GM18907 (cell line): ENCODE data around the gene MLPH.

Experiments used
- ATAC-seq: cut with Tn5 transposase; IDR thresholded peaks from one replicate; pipeline ENCODE4 v1.9.1; 2021; ENCODE audit warnings: mild to moderate bottlenecking, moderate library complexity; ENCODE audit not compliant: unreplicated experiment

The MLPH gene

DNA sequence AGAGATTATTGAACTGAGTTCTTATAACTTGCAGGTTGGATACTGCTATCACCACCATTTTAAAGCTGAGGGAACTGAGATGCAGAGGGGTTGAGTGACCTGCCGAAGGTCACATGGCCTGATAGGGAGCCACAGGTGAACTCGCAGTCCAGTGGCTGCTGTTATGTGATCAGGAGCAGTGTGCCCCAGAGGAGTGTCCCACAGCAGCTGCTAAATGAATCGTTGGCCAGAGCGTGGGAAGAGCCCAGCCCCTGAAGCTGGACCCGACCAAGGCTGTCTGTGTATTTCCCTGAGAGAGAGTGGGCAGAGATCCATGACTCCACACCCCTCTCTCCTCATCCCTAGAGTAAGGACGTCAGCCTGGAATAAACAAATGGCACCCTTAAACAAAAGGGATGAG lies 52.6 kb downstream of the MLPH start:
- ATAC-seq = no peak

DNA sequence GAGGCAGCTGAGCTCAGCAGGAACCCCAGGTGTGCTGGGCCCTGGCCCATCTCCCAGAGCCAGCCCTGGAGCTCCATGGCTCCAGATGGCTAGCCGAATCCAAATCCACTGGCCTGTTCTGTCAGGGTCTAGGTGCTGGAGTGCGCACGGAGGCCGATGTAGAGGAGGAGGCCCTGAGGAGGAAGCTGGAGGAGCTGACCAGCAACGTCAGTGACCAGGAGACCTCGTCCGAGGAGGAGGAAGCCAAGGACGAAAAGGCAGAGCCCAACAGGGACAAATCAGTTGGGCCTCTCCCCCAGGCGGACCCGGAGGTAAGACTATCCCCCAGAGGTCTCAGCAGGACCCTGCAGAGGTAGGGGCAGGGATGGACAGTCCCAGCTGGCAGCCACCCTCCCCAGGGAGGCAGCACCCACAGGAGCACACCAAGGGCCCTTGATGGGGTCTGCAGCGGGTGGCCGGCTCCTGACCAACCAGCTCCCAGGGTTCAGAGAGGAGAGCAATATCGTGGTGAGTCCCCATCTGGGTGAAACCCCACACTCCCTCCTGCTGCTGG lies 53.2 kb downstream of the MLPH start:
- ATAC-seq = no peak

DNA sequence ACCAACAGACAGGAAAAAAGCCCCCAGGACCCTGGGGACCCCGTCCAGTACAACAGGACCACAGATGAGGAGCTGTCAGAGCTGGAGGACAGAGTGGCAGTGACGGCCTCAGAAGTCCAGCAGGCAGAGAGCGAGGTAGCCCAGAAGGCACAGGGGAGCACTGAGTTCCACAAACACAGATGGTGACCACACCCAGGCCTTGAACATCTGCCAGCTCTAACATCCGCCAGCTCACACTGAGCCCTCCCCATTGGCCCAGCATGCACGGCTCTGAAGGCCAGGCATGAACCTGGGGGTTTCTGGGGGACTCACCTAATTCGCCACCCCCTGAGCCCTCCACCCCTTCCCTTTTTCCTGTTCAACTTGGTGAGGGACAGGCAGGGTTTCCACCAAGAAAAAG lies 53.8 kb downstream of the MLPH start:
- no peak for ATAC-seq

DNA sequence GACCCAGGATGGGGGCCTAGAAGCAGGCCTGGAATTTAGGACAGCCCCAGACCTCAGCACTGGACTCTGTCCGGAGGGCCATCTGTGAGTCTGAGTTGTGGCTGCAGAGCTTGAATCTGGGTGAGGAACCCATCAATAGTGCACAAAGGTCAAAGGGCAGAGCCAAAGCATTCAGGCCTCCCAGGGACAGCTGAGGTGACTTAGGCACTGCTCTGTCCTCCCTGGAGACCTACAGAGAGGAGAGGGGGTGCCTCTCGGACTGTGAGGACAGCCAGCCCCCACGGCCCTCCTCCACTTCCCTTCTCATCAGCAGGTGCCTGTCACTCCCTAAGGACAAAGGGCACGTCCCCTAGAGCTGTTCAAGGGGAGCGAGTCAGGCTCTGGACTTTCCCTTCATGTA lies 54.2 kb downstream of the MLPH start:
- ATAC-seq = no peak

DNA sequence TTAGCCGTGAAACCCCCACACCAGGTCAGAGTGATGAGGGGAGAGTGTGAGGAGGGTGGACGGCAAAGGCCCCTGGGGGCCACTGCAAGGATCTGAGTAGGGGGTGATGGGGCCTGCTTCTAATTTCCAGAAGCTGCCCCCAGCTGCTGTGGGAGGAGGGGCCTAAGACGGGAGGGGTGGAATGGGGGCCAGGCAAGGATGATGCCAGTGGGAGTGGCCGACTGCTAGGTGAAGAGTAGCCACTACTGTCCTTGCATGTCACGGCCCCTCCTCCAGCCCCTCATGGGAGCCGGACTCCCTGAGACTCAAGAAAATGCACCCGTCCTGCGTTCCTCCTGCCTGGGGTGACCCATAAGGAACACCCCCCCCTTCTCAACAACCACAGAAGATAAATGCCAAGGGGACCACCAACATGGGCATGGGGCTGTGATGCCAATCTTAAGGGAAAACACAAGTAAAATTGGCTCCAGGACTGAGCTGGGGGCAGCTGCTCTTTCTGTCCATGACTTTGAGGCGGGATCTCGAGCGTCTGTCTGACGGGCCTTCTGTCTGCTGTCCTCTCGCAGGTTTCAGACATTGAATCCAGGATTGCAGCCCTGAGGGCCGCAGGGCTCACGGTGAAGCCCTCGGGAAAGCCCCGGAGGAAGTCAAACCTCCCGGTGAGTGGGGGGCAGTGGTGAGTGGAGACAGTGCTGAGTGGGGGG lies 55.1 kb downstream of the MLPH start:
- no peak for ATAC-seq

DNA sequence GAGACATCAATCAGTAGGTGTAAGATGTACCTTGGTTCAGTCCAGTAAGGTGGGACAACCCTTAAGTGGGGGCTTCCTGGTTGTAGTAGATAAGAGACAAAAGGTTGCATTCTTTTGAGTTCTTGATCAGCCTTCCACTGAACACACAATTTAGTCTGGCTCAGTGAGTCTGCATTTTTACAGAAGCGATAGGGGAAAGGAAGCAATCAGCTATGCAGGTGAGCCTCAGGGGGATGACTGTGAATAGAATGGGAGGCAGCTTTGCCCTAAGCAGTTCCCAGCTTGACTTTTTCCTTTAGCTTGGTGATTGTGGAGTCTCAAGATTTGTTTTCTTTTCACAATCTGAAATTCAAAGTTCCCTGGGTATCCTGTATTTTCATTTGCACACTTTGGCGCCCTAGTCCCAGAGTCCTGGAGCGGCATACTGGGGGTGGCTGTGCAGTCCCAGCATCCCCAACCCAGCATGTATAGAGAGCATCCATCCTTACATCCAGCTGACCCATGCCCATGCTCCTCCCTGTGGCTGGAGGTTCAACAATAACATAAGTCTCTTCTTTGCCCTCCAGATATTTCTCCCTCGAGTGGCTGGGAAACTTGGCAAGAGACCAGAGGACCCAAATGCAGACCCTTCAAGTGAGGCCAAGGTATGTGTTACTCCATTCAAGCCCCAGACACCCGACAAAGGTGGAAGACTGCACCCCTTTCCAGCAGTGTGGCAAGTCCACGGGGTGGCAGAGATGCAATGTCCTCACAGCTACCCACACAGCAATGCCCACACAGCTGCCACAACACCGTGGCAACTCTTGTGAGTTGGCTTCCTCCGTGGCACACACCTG lies 59.2 kb downstream of the MLPH start:
- ATAC-seq = no peak

DNA sequence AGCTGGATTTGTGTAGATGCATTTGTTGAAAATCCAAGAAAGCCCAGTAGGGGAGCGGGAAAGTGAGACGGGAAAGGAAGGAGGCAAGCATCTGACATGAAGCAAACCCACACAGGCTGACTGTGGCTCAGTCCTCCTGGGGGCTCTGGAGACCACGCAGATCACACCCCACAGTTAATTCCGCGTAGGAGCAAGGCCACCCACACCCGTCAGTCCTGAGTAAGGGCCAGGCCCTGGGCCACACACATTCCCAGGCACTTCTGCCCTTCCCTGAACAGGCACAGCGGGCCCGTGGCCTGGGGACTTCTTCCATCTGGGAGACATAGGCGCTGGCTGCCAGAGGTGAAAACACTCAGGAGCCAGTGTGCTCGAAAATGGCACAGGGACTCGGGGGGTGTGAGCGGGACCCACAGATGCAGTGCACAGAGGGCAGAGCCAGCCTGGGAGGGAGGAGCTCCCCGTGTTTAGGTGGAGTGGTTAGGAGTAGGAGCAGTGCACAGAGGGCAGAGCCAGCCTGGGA lies 59.9 kb downstream of the MLPH start:
- no peak for ATAC-seq

DNA sequence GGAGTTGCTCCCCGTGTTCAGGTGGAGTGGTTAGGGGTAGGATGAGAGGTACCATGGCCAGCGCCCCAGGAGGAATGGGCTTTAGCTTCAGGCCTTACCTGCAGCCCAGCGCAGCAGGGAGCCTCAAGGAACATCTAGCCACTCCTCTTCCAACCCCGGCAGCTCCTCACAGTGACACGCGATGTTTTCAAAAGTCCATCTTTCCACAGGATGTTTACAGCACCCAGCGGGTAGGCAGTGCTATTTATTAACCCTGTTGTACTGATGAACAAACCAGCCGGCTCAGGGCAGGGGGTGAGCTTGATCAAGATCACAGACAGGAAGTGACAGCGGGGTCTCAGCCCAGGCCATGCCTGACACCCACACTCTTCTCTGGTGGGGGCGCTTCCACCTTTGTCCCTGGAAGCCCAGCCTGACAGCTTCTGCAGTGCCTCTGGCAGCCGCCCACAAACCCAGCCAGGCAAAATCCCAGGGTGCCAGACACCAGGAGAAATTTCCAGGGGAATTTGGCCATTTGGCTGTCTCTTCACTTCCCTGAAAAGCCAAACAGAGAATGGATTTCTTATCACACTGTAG lies 60.9 kb downstream of the MLPH start:
- ATAC-seq = peak; percentile 57

DNA sequence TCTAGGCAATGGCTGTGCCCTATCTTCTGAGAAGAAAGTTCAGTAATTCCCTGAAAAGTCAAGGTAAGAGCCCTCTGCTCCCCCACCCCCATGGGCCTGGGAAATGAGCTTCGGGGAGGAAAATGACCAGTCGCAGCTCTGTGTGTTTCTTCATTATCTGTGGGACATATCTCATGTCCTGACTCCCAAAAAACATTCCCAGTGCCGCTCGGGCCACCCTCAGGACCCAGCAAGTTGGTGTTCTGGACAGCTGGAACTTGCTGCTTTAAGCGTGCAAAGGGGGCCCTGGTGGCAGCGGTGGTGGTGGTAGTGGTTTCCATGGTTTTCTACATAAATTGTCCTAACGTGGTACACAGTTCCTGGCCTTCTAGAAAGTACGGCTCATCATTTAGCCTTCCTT lies 62.2 kb downstream of the MLPH start:
- ATAC-seq = no peak

DNA sequence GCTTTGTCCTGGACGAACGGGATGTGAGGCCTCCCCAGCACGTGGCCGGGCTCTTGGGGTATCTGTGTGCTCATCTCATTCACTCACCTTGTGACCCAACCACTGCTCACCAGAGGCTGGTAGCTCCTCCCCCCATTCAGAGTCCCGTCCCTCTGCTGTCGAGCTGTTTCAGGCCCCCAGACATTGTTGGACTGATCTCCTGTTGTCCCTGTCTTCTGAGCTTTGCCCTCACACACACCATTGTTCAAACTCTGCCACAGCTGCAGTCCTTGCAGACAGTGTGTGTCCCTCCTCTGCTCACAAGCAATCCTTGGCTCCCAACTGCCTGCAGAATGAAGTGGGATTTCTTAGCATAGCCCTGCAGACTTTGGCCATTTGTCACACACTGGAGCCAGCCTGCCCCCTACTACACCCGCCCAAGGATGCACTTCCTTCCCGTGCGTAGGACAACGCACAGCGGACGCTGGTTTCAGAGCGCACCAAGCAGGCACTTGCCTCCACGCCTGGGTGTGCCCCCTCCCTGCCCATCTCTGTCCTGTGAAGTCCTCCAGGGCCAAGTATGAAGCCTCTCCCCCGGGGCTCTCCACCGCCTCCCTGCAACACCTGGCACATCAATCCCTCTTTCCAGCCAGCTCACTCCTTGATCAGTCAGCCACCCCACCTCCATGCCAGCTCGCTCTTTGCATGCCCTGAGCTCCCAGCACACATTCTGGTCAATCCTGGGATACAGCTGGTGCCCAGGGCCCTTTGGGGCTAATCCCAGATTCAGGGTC lies 62.8 kb downstream of the MLPH start:
- no peak for ATAC-seq

DNA sequence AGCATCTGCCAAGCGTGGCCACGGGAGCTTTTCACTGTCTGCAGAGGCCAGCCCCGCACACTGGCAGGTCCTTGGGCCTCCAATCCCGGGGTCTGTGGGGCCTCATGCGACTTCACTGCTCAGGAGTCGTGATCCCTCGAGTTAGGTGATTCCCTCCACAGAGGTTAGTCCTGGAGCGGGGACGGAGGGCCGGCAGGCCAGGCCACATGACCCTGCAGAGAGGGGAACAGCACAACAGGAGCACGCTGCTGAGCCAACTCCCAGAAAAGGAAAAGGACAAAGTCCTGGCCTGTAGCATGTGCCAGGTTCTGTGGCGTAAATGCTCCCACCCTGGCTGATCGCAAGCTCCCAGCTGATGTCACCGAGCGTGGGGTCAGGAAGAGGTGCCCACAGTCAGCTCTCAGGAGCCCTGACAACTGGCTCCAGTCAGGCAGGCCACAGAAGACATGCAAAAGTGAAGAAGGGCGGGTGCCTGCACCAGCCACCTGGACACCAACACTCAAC lies 64.1 kb downstream of the MLPH start:
- ATAC-seq = no peak

DNA sequence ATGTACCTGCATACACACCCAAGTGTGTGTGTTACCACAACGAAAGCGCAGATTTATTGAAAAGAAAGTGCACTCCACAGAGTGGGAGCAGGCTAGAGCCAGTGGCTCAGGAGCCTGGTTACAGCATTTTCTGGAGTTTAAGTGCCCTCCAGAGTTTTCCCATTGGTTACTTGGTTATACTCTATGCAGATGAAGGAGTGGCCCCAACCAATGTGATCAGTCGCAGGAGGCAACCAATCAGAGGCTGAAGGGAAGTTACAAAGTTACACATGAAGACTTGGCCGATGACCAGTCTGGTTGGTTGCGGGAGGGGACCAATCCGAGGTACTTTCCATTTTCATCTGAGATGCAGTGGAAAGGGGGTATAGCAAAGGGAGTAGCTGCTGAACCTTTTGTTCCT lies 65.9 kb downstream of the MLPH start:
- ATAC-seq = no peak

DNA sequence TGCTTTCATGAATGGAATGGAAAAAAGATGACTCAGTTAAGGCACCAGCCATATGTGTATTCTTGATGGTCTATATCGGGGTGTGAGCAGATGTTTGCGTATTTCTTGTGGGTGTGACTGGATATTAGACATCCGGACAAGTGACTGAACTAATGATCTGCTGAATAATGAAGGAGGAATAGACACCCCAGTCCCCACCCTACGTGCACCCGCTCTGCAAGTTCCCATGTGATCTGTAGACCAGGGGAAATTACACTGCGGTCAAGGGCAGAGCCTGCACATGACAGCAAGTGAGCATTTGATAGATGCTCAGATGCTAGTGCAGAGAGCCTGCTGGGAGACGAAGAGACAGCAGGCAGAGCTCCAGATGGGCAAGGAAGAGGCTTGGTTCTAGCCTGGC lies 66.9 kb downstream of the MLPH start:
- no peak for ATAC-seq

DNA sequence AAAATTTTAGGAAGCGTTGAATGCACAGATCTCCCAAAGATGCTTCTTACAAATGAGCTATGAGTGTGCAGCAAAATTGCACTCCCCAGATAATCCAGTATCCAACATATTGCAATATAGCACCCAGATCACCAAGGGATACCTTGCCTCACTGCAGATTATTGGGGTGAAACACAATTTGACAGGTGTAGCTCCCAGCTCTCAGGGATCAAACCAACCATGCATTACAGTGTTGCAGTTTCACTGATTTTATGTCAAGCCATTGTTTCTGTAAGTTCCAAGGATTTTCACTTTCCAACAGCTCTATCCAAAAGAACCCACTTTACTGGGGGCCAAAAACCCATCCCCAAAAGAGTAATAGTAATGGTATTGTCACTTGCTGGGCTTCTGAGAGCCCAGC lies 68.5 kb downstream of the MLPH start:
- ATAC-seq = no peak

DNA sequence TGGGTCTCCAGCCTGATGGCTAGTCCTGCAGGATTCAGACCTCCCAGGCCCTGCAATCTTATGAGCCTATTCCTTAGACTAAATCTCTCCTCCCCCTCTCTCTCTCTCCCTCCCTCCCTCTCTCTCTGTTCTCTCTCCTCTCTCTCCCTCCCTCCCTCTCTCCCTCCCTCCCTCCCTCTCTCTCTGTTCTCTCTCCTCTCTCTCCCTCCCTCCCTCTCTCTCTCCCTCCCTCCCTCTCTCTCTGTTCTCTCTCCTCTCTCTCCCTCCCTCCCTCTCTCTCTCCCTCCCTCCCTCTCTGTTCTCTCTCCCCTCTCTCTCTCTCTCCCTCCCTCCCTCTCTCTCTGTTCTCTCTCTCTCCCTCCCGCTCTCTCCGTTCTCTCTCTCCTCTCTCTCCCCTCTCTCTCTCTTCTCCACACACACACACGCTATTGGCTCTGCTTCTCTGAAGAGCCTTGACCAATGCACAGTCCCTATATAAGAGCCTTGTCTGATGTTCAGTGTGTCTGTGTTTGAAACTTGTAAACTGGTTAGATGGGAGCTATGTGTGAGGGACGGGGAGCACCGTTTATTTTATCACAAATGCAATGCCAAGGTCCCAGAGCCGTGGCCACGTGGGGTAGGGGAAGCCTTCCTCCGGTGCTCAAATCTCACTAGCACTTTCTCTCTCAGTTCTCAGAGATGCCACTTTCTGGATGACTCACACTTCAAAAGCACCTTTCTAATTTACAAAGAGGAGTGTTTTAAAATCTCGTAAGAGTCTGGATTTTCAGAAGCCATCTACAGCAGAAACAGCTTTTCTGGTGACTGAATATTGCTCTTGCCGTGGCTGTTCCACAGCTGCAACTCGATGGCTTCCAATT lies 70.0 kb downstream of the MLPH start:
- peak; percentile 91 for ATAC-seq

DNA sequence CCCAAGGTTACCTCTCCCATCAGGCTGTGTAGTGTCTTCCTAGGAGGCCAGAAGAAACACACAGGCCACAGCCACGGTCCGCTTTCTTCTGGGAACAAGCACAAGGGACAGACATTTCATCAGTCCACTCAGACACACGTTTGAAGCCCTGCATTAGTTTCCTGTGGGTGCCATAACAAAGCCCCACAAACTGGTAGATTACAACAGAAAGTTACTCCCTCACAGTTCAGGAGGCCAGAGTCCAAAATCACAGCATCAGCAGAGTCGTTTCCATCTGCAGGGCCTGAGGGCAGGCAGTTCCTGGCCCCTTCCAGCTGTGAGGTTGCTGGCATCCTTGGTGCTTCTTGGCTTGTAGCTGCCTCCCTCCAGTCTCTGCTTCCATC lies 70.6 kb downstream of the MLPH start:
- peak; percentile 28 for ATAC-seq

DNA sequence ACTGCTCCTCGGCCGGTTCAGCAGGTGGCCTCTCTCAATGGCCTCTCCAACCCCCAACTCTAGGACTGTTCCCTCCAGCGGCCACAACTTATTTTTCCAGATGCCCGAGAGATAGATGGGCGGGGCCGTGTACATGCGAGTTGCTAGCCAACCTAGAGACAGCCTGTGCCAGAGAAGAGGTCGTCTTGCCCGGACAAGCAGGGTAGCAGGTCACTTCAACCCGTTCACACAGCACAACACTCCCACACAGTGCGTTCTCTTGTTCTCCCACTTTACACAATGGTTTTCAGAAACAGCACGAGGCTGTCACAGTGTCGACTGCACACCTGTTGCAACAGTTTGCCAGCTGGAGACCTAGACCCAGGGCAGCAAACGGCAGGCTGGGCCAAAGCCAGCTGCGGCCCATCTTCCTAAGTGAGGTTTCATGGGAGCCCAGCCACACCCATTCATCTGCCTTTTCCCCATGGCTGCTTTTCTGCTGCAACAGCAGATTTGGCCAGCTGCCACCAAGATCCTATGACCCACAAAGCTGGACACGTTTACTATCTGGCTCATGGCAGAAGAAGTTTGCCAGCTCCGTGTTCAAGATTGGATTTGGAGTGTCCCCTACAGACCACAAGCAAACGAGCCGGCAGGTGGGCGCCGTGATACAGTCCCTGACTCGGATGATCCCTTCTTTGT lies 72.0 kb downstream of the MLPH start:
- no peak for ATAC-seq

DNA sequence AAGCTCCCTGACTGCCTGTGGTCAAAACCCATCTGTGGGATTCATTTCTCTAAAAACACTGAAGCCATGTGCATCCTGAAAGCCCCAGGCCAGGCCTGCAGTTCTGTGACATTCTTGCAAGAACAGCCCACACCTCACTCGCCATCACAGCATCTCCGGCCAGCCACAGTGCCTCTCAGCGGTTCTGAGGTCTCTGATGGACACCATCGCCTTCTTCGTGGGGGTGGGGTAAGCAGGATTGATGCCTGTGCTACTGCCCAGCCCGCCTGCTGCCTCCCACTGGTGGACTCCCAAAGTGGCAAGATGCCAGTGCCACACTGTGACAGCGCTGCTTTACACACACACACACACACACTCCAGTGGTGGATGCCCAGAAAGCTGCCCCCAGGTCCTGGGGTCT lies 74.2 kb downstream of the MLPH start:
- no peak for ATAC-seq

DNA sequence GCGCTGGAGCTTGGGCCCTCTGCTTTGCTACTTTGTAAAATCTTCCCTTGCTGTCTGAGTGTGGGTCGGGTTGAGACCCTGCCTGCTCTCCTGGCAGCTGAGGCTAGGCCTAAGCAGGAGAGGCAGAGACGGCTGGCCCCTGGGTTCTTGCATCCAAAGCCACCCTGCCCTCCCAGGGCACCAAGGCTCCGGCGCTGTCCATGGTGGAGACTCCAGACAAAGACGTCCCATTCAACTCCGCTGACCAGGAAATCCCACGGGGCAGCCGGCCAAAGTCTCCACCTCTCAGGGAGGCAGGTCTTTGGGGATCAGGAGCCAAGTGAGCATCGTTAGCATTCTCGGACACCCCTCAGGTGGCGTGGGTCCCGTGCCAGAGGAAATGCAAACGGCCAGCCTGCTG lies 76.8 kb downstream of the MLPH start:
- no peak for ATAC-seq
